Measurements from ENCODE around the gene C2CD2L. TPM values are rescaled to one million over a fixed set of nuclear protein-coding genes. Genes with fewer than 3 reads are reported as not detected.
"Not testable (repeated sequence)": the region's sequence is repeated elsewhere in the genome, so short reads cannot be mapped to it uniquely, and the experiment has no call there.

Gene C2CD2L
- total RNA-seq, 1 donor from 2014 or later: 19.7 TPM

- no peak for DNase-seq (ENCODE audit: low read depth)
Measured at GRCh38 chr11:119113716-119114115, 6.6 kb downstream of the C2CD2L start.

DNA sequence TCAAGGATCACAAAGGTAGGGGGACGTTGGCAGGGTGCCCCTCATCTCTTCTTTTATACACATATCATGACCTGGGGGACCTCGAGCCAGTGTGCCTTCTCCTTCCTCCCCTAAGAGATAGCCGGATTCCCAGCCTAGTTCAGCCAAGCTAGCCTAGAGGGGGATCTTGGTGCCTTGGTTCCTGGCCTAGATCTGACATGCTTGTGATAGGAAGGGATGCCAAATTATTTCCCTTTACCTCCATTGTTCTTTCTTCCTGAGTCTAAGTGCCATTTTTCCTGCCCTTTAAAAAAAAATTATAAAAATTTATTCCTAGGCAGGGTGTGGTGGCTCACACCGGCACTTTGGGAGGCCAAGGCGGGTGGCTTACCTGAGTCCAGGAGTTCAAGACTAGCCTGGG is 7.2 kb downstream of the C2CD2L start:
- no peak for DNase-seq (ENCODE audit: low read depth)

GRCh38 chr11:119115484-119116234 is 8.5 kb downstream of the C2CD2L start:
- DNase-seq (ENCODE audit: low read depth): no peak

- DNase-seq (ENCODE audit: low read depth): no peak
Measured at GRCh38 chr11:119116235-119116594, 9.1 kb downstream of the C2CD2L start.

- DNase-seq (ENCODE audit: low read depth): no peak
Measured at GRCh38 chr11:119116601-119117000, 9.5 kb downstream of the C2CD2L start.

- DNase-seq (ENCODE audit: low read depth): no peak
Measured at GRCh38 chr11:119117004-119117706, 10.0 kb downstream of the C2CD2L start.

DNA sequence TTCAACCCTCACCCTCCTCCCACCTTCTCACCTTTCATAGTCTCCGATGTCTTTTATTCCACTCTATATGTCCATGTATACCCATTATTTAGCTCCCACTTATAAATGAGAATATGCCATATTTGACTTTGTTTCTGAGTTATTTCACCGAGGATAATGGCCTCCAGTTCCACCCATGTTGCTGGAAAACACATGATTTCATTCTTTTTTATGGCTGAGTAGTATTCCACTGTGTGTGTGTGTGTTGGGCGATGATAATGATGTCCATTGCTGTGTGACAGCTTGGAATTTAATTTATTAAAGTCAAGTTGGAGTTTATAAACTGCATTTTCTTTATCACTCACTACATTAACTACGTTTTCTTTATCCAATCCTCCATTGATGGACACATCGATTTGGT is 11.1 kb downstream of the C2CD2L start:
- no peak for DNase-seq (ENCODE audit: low read depth)

GRCh38 chr11:119118946-119119345 is 11.8 kb downstream of the C2CD2L start:
- DNase-seq (ENCODE audit: low read depth): no peak

DNA sequence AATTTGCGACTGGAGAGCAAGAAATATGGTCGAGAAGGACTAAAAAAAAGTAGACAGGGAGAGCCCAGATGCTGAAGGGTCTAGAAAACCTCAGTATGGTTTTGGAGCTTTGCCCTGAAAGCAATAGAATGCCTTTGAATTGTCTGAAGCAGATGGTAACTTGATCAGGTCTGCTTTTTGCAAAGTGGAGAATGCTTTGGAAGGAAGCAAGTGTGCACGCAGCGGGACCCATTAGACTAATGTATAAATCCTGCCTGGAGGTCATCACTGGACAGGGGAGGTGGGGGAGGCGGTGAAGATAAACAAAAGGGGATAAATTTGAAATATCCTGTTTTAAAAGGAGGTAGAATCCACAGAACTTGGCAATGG is 13.5 kb downstream of the C2CD2L start:
- peak; percentile 74 for DNase-seq (ENCODE audit: low read depth)

DNA sequence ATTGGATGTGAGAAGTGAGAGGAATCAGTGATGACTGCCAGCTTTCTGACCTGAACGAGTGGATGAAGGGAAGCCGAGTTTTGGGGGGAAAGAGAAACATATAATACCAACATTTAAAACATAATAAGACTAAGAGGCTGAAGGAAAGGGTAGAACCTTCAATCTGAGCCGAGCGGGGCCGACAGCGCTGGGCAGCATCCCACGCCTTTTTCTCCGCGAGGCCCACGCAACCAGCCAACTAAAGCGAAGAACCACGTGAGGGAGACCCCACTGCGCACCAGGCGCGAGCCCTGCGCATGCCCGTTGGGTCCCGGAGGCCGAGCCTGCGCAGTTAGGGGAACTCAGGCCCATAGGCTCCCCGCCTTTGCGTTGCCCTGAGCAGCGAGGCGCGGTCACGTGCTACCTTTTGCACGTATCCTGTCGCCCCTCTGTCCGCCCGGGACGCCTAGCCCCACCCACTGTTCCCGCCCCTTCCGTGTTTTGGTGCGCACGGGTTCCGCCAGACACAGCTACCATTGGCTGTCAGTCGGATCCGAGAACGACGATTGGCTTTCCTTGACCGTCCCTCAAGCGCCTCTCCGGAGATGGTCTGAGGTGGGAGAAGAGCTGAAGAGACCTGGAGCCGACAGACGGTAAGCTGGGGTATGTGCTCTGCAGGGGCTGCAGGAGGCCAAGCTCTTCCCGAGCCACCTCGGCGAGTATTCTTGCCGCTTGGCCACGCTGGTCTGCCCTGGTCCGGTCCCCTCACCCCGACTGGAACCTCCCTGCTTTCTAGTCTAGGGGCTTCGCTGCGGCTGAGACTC is 14.1 kb downstream of the C2CD2L start, which contains the start of gene HINFP:
HINFP (plus strand) TSS at position 573 of the 803 bp plus-strand sequence. CDS start 5,365 bp downstream, outside the sequence.
- DNase-seq (ENCODE audit: low read depth): peak; percentile 99

DNA sequence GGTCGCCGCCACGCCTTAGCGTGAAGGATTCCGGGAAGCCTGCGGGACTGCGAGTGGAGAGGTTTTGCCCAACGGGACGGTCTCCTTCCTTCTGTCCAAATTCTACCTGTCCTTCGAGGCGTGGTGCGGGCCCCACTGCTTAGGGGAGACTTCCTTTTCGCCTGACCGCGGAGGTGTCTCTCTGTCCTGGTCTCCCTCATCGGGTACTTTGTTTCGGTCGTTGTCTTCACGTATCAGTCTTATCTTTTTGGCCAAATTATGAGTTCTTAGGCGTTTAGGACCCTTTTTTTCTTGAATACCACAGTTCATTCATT is 14.6 kb downstream of the C2CD2L start:
- no peak for DNase-seq (ENCODE audit: low read depth)

DNA sequence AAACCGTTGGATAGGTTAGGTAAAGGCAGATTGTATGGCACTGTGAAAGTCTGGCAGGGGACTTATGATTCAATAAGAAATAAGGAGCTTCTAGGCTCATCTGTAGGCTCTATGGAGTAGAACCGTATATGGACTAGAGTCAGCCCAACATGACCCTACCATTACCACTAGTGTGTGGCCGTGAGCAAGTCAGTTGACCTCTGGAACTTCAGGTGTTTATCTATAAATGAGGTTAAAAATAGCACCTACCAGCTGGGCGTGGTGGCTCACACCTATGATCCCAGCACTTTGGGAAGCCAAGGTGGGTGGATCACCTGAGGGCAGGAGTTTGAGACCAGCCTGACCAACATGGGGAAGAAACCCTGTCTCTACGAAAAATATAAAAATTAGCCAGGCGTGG is 18.7 kb downstream of the C2CD2L start:
- DNase-seq (ENCODE audit: low read depth): no peak

- no peak for DNase-seq (ENCODE audit: low read depth)
Measured at GRCh38 chr11:119126675-119127268, 19.6 kb downstream of the C2CD2L start.

GRCh38 chr11:119130662-119131061 is 23.5 kb downstream of the C2CD2L start:
- no peak for DNase-seq (ENCODE audit: low read depth)

- DNase-seq (ENCODE audit: low read depth): no peak
Measured at GRCh38 chr11:119134389-119134978, 27.3 kb downstream of the C2CD2L start.

DNA sequence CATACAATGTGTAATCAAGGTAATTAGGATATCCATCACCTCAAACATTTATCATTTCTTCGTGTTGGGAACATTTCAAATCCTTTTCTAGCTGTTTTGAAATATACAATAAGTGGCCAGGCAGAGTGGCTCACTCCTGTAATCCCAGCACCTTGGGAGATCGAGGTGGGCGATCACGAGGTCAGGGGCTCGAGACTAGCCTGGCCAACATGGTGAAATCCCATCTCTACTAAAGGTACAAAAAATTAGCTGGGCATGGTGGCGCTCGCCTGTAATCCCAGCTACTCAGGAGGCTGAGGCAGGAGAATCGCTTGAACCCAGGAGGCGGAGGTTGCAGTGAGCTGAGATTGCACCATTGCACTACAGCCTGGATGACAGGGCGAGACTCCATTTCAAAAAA is 32.1 kb downstream of the C2CD2L start:
- not testable (repeated sequence) for DNase-seq (ENCODE audit: low read depth)

DNA sequence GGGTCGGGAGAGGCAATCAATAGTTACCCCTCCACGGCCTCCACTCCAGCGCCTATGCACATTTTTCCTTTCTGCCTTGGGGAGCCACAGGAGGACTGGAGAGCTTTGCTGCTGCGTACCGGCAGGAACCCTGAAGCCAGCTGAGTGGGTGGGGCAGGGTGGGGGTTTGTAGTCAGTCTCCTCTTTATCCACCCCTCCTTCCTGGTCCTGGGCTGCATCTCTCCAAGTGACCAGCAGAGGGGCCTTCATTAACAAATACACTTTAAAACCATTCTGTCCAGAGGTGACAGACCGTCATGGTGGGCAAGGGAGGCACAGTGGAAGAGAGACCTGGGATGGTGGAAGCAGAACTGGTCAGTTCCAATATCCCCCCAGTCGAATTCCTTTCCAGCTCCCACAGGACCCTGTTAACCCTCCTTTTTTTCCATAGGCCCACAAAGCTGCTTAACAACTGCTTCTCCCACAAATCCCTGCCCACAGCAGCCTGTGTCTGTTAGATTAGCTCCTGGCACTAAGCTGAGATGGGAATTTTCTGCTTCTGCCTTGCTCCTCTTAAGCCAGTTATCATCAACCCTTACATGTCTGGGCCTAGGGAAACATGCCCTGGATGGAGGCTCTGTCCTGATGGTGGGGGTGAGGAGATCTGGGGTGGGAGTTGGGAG is 37.8 kb downstream of the C2CD2L start:
- DNase-seq (ENCODE audit: low read depth): peak; percentile 79

GRCh38 chr11:119145551-119145950 is 38.4 kb downstream of the C2CD2L start:
- no peak for DNase-seq (ENCODE audit: low read depth)

DNA sequence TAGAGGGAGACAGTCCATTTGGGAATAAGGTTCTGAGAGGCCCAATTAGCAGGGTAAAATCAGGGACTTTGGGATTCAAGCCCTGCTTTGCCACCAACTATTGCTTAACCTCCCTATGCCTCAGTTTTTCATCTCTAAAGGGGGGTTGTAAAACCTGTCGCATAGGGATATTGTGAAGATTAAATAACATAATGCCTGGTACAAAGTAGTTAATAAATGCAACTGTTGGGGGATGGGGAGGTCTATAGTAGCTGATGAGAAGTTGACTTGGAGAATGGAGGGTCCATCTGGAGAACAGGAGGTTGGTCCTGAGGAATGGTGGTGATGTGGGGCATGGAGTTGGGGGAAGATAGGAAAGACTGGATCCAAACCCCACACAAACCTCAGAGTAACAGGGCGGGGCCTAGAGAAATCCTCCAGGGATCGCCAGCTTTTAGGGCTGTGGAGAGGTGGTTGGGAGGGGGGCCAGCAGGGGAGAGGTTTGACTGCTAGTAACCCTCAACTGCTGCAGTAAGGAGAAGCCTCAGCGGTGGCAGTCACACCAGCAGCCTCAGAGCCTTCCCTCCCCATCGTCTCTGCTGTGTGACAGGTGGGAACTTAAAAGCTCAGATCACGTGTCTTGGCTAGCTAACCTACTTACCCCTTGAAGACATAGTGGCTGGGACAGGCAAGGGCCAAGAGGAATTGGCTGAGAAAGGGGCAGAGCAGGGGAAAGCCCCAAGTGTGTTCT is 40.6 kb downstream of the C2CD2L start:
- DNase-seq (ENCODE audit: low read depth): peak; percentile 18

DNA sequence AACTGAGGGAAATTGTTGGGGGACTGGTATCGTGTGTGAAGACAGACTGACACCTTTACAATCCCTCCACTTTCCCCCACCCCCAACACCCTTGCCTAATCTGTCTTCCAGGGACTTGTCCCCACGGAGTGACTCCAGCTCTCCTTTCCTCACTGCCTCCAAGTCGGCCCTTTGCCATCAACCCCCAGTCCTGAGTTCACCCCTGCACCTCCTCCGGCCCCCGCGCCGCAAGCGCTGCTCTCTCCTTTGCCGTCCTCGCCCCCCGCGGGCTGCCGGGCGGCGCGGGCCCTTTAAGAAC is 41.5 kb downstream of the C2CD2L start:
- DNase-seq (ENCODE audit: low read depth): no peak
